HL-60/S4 treated with phorbol 12-myristate 13-acetate at 8.2 ng/mL for 4 days and 3 days (cell line): ENCODE data around the gene SAYSD1.

Experiments used
- in situ Hi-C: fragments of 300-500 bp; cut with MboI; formaldehyde crosslinking; loops from 2 replicates; pipeline ENCODE4 v1.15.0; 2022; ENCODE audit warnings: low sequenced_read_pairs

Gene SAYSD1

GRCh38 chr6:39079197-39080125 is 35.5 kb downstream of the SAYSD1 start:
- in situ Hi-C loops, result no loop called here

GRCh38 chr6:39078695-39079094 is 36.3 kb downstream of the SAYSD1 start:
- in situ Hi-C loops, result no loop called here

- in situ Hi-C loops, result no loop called here
These were observed 36.9 kb downstream of the SAYSD1 start for GRCh38 chr6:39077882-39078594.

- in situ Hi-C loops, result no loop called here
These were observed 38.1 kb downstream of the SAYSD1 start for GRCh38 chr6:39076623-39077535.

- in situ Hi-C loops, result no loop called here
These were observed 39.0 kb downstream of the SAYSD1 start for GRCh38 chr6:39075807-39076622.

- in situ Hi-C loops, result no loop called here
These were observed 39.8 kb downstream of the SAYSD1 start for GRCh38 chr6:39075010-39075686.

- in situ Hi-C loops, result no loop called here
These were observed 40.5 kb downstream of the SAYSD1 start for GRCh38 chr6:39074486-39074885.

GRCh38 chr6:39073471-39074355 is 41.3 kb downstream of the SAYSD1 start:
- in situ Hi-C loops, result no loop called here

- in situ Hi-C loops, result no loop called here
These were observed 42.2 kb downstream of the SAYSD1 start for GRCh38 chr6:39072830-39073229.

- in situ Hi-C loops, result no loop called here
These were observed 46.6 kb downstream of the SAYSD1 start for GRCh38 chr6:39068391-39068790.

GRCh38 chr6:39065561-39065960 is 49.4 kb downstream of the SAYSD1 start:
- in situ Hi-C loops, result no loop called here

- in situ Hi-C loops, result no loop called here
These were observed 51.5 kb downstream of the SAYSD1 start for GRCh38 chr6:39063526-39063925.

- in situ Hi-C loops, result no loop called here
These were observed 52.8 kb downstream of the SAYSD1 start for GRCh38 chr6:39062014-39062740.

- in situ Hi-C loops, result no loop called here
These were observed 53.4 kb downstream of the SAYSD1 start for GRCh38 chr6:39061588-39061987.

- in situ Hi-C loops, result no loop called here
These were observed 53.8 kb downstream of the SAYSD1 start for GRCh38 chr6:39061182-39061581.

- in situ Hi-C loops, result no loop called here
These were observed 54.4 kb downstream of the SAYSD1 start for GRCh38 chr6:39060467-39061160.
